ENCODE results near the gene GOLGA7B. TPM values are rescaled to one million over a fixed set of nuclear protein-coding genes. Genes with fewer than 3 reads are reported as not detected.

Gene GOLGA7B
- total RNA-seq, 1 donor from 2014 or later = 2.7 TPM

GRCh38 chr10:97852840-97853405 is 3.3 kb downstream of the GOLGA7B start:
- no peak for TF ChIP-seq CTCF (IDR thresholded peaks at IDR 0.05; ENCODE audit: insufficient read depth, low read length, poor library complexity, severe bottlenecking)

GRCh38 chr10:97854743-97855142 is 5.1 kb downstream of the GOLGA7B start:
- Histone ChIP-seq H3K27me3 (ENCODE audit: control insufficient read depth, insufficient read depth, low read length) (peaks cover 11% of the 10 kb centered on the region), H3K4me3 (ENCODE audit: low read depth, low read length) (no peak overlapping the region), H3K36me3 (ENCODE audit: control insufficient read depth, insufficient read depth, low read length) (no peaks in the 10 kb centered on the region)
- DNase-seq (ENCODE audit: low read depth) = no peak
- no peak for TF ChIP-seq CTCF (IDR thresholded peaks at IDR 0.05; ENCODE audit: insufficient read depth, low read length, poor library complexity, severe bottlenecking)

More at GRCh38 chr10:97852840-97853405, 3.3 kb downstream of the GOLGA7B start:
- Histone ChIP-seq H3K36me3 (ENCODE audit: control insufficient read depth, insufficient read depth, low read length) (no peaks in the 10 kb centered on the region), H3K4me3 (ENCODE audit: low read depth, low read length) (no peak overlapping the region), H3K27me3 (ENCODE audit: control insufficient read depth, insufficient read depth, low read length) (peaks cover 11% of the 10 kb centered on the region)
- DNase-seq (ENCODE audit: low read depth) = no peak

- peaks cover 2% of the 10 kb centered on the region for H3K27me3 ChIP-seq (ENCODE audit: control insufficient read depth, insufficient read depth, low read length)
- no peaks in the 10 kb centered on the region for H3K36me3 ChIP-seq (ENCODE audit: control insufficient read depth, insufficient read depth, low read length)
- no peak for TF ChIP-seq CTCF (IDR thresholded peaks at IDR 0.05; ENCODE audit: insufficient read depth, low read length, poor library complexity, severe bottlenecking)
- DNase-seq (ENCODE audit: low read depth) = no peak
- H3K4me3 ChIP-seq (ENCODE audit: low read depth, low read length) = no peak overlapping the region
Measured at GRCh38 chr10:97858001-97858439, 8.4 kb downstream of the GOLGA7B start.

- peak; percentile 80 for DNase-seq (ENCODE audit: low read depth)
Measured at GRCh38 chr10:97861097-97861750, 11.6 kb downstream of the GOLGA7B start.

GRCh38 chr10:97861924-97862323 is 12.3 kb downstream of the GOLGA7B start:
- H3K27me3 ChIP-seq (ENCODE audit: control insufficient read depth, insufficient read depth, low read length) = no peaks in the 10 kb centered on the region
- H3K36me3 ChIP-seq (ENCODE audit: control insufficient read depth, insufficient read depth, low read length) = no peaks in the 10 kb centered on the region
- TF ChIP-seq CTCF (IDR thresholded peaks at IDR 0.05; ENCODE audit: insufficient read depth, low read length, poor library complexity, severe bottlenecking) = no peak
- no peak for DNase-seq (ENCODE audit: low read depth)
- H3K4me3 ChIP-seq (ENCODE audit: low read depth, low read length) = no peak overlapping the region

More at GRCh38 chr10:97861097-97861750, 11.6 kb downstream of the GOLGA7B start:
- H3K4me3 ChIP-seq (ENCODE audit: low read depth, low read length) = no peak overlapping the region
- H3K27me3 ChIP-seq (ENCODE audit: control insufficient read depth, insufficient read depth, low read length) = no peaks in the 10 kb centered on the region
- TF ChIP-seq CTCF (IDR thresholded peaks at IDR 0.05; ENCODE audit: insufficient read depth, low read length, poor library complexity, severe bottlenecking) = no peak
- H3K36me3 ChIP-seq (ENCODE audit: control insufficient read depth, insufficient read depth, low read length) = no peaks in the 10 kb centered on the region
